ENCODE measurements around the gene DFFA. TPM values are rescaled to one million over a fixed set of nuclear protein-coding genes. Genes with fewer than 3 reads are reported as not detected.
A peak's percentile ranks its signal among the peaks of the same experiment; 100 is the strongest.

The DFFA gene
- total RNA-seq, 1 donor from 2014 or later, result 39.8 TPM

- peaks cover 63% of the 10 kb centered on the region for H3K4me1 Mint-ChIP-seq (ENCODE audit: unreplicated experiment)
- H3K36me3 Mint-ChIP-seq (ENCODE audit: unreplicated experiment), result peaks cover 2% of the 10 kb centered on the region
- TF ChIP-seq, protein P1, sequence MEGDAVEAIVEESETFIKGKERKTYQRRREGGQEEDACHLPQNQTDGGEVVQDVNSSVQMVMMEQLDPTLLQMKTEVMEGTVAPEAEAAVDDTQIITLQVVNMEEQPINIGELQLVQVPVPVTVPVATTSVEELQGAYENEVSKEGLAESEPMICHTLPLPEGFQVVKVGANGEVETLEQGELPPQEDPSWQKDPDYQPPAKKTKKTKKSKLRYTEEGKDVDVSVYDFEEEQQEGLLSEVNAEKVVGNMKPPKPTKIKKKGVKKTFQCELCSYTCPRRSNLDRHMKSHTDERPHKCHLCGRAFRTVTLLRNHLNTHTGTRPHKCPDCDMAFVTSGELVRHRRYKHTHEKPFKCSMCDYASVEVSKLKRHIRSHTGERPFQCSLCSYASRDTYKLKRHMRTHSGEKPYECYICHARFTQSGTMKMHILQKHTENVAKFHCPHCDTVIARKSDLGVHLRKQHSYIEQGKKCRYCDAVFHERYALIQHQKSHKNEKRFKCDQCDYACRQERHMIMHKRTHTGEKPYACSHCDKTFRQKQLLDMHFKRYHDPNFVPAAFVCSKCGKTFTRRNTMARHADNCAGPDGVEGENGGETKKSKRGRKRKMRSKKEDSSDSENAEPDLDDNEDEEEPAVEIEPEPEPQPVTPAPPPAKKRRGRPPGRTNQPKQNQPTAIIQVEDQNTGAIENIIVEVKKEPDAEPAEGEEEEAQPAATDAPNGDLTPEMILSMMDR (IDR thresholded peaks at IDR 0.05), result peak; percentile 65
- no peak overlapping the region for H3K4me3 Mint-ChIP-seq (ENCODE audit: unreplicated experiment)
- no peak overlapping the region for H3K27ac Mint-ChIP-seq (ENCODE audit: unreplicated experiment)
- H3K27me3 Mint-ChIP-seq (ENCODE audit: unreplicated experiment), result no peaks in the 10 kb centered on the region
- H3K9me3 Mint-ChIP-seq (ENCODE audit: unreplicated experiment), result no peaks in the 10 kb centered on the region
- no peak for DNase-seq (ENCODE audit: extremely low spot score, unreplicated experiment)
These were observed 42.3 kb upstream of the DFFA start for GRCh38 chr1:10514490-10515235.

DNA sequence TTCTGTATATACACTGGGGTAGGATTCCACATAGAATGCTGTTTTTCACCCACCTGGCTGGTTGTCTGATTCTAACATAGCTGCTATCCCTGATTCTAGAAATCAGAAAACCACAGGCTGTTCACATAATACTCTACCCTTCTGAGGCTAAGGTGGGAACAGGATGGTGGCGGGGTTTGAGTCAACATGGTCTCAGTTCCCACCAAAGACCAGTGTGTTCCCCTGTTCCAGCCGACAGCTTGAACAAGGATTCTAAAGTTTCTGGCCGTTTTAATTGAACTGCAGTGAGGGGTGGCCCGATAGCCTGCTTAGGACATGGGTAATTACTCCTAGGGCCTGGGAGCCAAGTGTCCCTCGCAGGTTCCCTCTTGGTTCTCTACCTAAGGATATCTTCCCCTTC lies 40.9 kb upstream of the DFFA start:
- Mint-ChIP-seq H3K36me3 (ENCODE audit: unreplicated experiment) (no peaks in the 10 kb centered on the region), H3K4me1 (ENCODE audit: unreplicated experiment) (peaks cover 69% of the 10 kb centered on the region), H3K4me3 (ENCODE audit: unreplicated experiment) (no peak overlapping the region), H3K27me3 (ENCODE audit: unreplicated experiment) (no peaks in the 10 kb centered on the region), H3K27ac (ENCODE audit: unreplicated experiment) (no peak overlapping the region), H3K9me3 (ENCODE audit: unreplicated experiment) (no peaks in the 10 kb centered on the region)
- DNase-seq (ENCODE audit: extremely low spot score, unreplicated experiment), result no peak
- TF ChIP-seq, protein P1 (IDR thresholded peaks at IDR 0.05), result no peak

- H3K36me3 Mint-ChIP-seq (ENCODE audit: unreplicated experiment), result no peaks in the 10 kb centered on the region
- TF ChIP-seq, protein P1 (IDR thresholded peaks at IDR 0.05), result no peak
- H3K9me3 Mint-ChIP-seq (ENCODE audit: unreplicated experiment), result no peaks in the 10 kb centered on the region
- H3K4me3 Mint-ChIP-seq (ENCODE audit: unreplicated experiment), result no peak overlapping the region
- no peak for DNase-seq (ENCODE audit: extremely low spot score, unreplicated experiment)
- H3K4me1 Mint-ChIP-seq (ENCODE audit: unreplicated experiment), result peaks cover 75% of the 10 kb centered on the region
- peak overlapping the region; percentile 50 for H3K27ac Mint-ChIP-seq (ENCODE audit: unreplicated experiment)
- no peaks in the 10 kb centered on the region for H3K27me3 Mint-ChIP-seq (ENCODE audit: unreplicated experiment)
These were observed 39.2 kb upstream of the DFFA start for GRCh38 chr1:10511494-10511885.

DNA sequence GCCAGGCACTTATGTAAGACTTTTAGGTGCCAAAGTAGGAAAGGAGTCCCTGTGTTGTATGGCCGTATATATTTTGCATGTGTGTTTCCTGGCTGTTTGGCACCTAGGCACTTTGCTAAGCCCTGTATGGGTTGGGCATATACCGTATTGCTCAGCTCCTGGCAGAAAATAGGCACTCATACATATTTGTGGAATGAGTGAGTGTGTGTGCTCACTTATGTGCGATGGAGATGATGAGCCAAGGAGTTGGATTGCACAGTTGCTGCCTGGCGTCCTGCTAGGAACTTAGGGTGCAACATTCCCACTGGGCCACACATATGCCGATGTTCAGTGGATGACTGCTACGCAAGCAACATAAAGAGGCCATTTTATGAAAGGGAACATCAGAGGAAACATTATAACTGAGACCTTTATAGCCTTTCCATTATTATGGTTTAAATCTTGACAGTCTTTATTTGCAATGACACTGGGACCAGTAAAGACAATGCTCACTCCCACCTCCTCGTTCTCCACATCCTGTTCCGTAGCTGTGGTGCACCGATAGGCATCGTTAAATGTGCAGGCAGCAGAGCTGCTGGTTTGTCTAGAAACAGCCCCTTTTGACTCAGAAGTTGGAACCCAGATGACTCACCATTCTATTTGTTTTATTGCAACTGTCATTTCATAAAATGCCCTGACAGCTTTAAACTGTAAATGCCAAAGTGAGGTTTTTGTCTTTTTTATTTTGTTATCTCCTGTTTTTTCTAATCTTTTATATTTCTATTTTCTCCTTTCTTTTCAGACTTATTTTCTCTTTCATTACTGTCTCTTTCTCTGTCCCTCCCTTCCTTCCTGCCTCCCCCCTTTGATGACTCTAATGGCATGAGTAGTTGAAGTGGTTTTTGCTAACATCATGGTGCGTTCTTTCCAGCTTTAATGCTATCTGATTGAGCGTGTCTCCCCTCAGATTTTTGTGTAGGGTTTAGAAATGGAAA lies 38.5 kb upstream of the DFFA start:
- TF ChIP-seq, protein P1 (IDR thresholded peaks at IDR 0.05), result no peak
- H3K4me3 Mint-ChIP-seq (ENCODE audit: unreplicated experiment), result no peak overlapping the region
- H3K27me3 Mint-ChIP-seq (ENCODE audit: unreplicated experiment), result no peaks in the 10 kb centered on the region
- no peaks in the 10 kb centered on the region for H3K9me3 Mint-ChIP-seq (ENCODE audit: unreplicated experiment)
- DNase-seq (ENCODE audit: extremely low spot score, unreplicated experiment), result no peak
- H3K4me1 Mint-ChIP-seq (ENCODE audit: unreplicated experiment), result peaks cover 75% of the 10 kb centered on the region
- H3K36me3 Mint-ChIP-seq (ENCODE audit: unreplicated experiment), result no peaks in the 10 kb centered on the region
- peak overlapping the region; percentile 50 for H3K27ac Mint-ChIP-seq (ENCODE audit: unreplicated experiment)
